NT2/D1 (cell line): Measurements from ENCODE around the gene DCLK1.

ENCODE experiments used
- SUZ12 ChIP-seq: IDR thresholded peaks from 2 replicates; pipeline ENCODE4 v1.6.1; 2011; ENCODE audit not compliant: insufficient read length, insufficient read depth; ENCODE audit errors: extremely low read depth
- YY1 ChIP-seq: IDR thresholded peaks from 2 replicates; pipeline ENCODE4 v1.6.1; 2011; ENCODE audit not compliant: insufficient read length, insufficient read depth
- ZNF274 ChIP-seq: IDR thresholded peaks from 2 replicates; pipeline ENCODE4 v1.6.1; 2011; ENCODE audit warnings: mild to moderate bottlenecking, low read depth, low read length

DNA sequence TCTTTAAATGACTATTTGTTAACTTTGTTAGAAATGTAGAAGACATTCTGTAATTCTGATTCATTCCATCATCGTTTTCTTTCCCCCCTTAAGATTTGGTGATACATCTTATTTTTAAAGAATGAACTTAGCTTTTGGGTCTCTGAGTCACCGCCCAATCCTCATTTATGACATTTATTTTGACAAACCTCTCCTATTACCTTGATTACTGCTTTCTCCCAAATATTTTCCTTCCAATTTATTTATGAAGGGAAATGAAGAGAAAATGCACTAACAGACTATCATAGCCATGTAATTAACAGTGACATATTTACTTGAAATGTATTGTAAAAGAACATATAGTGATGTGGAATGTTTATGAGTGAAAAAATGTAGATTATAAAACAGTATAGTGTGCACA is 241.6 kb downstream of the DCLK1 start:
- no peak for TF ChIP-seq ZNF274
- TF ChIP-seq YY1, result no peak
- no peak for TF ChIP-seq SUZ12
